Measurements from ENCODE around the gene BLOC1S3. TPM values are rescaled to one million over a fixed set of nuclear protein-coding genes. Genes with fewer than 3 reads are reported as not detected.
"Not testable (repeated sequence)": the region's sequence is repeated elsewhere in the genome, so short reads cannot be mapped to it uniquely, and the experiment has no call there.

BLOC1S3 gene
- total RNA-seq, 1 donor from 2014 or later = 10.5 TPM

- H3K27me3 Mint-ChIP-seq (ENCODE audit: insufficient read depth) = peaks cover 50% of the 10 kb centered on the region
- no peak for DNase-seq (ENCODE audit: low spot score)
- H3K36me3 Mint-ChIP-seq (ENCODE audit: low read depth) = no peaks in the 10 kb centered on the region
- H3K4me1 Mint-ChIP-seq (ENCODE audit: low read depth) = no peaks in the 10 kb centered on the region
- H3K4me3 Mint-ChIP-seq = no peak overlapping the region
- H3K27ac Mint-ChIP-seq = no peak overlapping the region
- intact Hi-C loops (cut with micrococcal nuclease) = no loop called here
- no peaks in the 10 kb centered on the region for H3K9me3 Mint-ChIP-seq
Observed at GRCh38 chr19:45216667-45217066, 38.1 kb downstream of the BLOC1S3 start.

- Mint-ChIP-seq H3K9me3 (no peaks in the 10 kb centered on the region), H3K27me3 (ENCODE audit: insufficient read depth) (peaks cover 46% of the 10 kb centered on the region), H3K4me1 (ENCODE audit: low read depth) (no peaks in the 10 kb centered on the region), H3K27ac (no peak overlapping the region), H3K36me3 (ENCODE audit: low read depth) (no peaks in the 10 kb centered on the region), H3K4me3 (no peak overlapping the region)
- intact Hi-C loops (cut with micrococcal nuclease) = no loop called here
- no peak for DNase-seq (ENCODE audit: low spot score)
Observed at GRCh38 chr19:45217193-45217956, 38.8 kb downstream of the BLOC1S3 start.

DNA sequence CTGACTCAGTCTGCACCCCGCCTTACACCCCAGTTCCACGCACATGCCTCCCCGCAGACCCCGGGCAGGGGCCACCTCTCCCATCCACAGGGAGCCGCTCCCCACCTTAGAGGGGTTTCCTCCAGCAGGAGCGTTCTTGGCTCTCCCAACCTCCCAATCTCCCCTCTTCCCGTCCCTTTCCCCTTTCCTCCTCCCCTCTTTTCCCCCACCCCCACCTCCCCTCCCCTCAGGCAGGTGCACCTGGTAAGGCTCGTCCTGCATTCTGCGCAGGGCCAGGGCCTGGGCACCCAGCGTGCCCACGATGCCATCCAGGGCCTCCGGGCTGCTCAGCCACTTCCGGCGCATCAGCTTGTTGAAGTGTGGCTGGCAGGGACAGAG, 39.4 kb downstream of the BLOC1S3 start:
- H3K4me3 Mint-ChIP-seq = no peak overlapping the region
- no peaks in the 10 kb centered on the region for H3K36me3 Mint-ChIP-seq (ENCODE audit: low read depth)
- H3K4me1 Mint-ChIP-seq (ENCODE audit: low read depth) = no peaks in the 10 kb centered on the region
- H3K27ac Mint-ChIP-seq = no peak overlapping the region
- H3K9me3 Mint-ChIP-seq = no peaks in the 10 kb centered on the region
- intact Hi-C loops (cut with micrococcal nuclease) = no loop called here
- DNase-seq (ENCODE audit: low spot score) = no peak
- H3K27me3 Mint-ChIP-seq (ENCODE audit: insufficient read depth) = peaks cover 46% of the 10 kb centered on the region

GRCh38 chr19:45218426-45218825, 39.8 kb downstream of the BLOC1S3 start:
- peaks cover 43% of the 10 kb centered on the region for H3K27me3 Mint-ChIP-seq (ENCODE audit: insufficient read depth)
- H3K27ac Mint-ChIP-seq = no peak overlapping the region
- no peak for DNase-seq (ENCODE audit: low spot score)
- intact Hi-C loops (cut with micrococcal nuclease) = no loop called here
- no peaks in the 10 kb centered on the region for H3K9me3 Mint-ChIP-seq
- no peaks in the 10 kb centered on the region for H3K36me3 Mint-ChIP-seq (ENCODE audit: low read depth)
- H3K4me3 Mint-ChIP-seq = no peak overlapping the region
- no peaks in the 10 kb centered on the region for H3K4me1 Mint-ChIP-seq (ENCODE audit: low read depth)

DNA sequence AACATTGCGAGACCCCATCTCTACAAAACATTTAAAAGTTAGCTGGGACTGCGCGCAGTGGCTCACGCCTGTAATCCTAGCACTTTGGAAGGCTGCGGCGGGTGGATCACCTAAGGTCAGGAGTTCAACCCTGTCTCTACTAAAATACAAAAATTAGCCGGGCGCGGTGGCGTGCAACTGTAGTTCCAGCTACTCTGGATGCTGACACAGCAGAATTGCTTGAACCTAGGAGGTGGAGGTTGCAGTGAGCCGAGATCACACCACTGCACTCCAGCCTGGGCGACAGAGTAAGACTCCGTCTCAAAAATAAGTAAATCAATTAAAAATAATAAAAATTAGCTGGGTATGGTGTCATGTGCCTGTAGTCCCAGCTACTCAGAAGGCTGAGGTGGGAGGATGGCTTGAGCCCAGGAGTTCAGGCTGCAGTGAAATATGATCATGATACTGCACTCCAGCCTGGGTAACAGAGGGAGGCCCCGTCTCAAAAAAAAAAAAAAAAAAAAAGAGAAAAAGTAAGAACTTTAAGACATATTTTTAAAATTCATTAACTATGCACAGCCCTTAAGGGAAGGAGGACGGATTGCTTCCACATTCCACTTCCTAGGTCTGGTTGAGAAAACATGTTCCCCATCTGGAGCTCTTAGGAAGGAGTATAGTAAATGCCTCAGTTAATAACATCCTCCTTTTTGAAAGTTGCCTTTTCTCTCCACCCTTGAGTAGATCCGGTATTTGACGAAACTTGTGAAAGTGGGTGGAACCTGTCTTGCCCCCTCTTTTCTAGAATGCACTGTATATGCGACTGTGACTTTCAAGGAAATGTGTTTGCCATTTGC, 40.5 kb downstream of the BLOC1S3 start:
- DNase-seq (ENCODE audit: low spot score) = no peak
- H3K27me3 Mint-ChIP-seq (ENCODE audit: insufficient read depth) = peaks cover 40% of the 10 kb centered on the region
- no peaks in the 10 kb centered on the region for H3K36me3 Mint-ChIP-seq (ENCODE audit: low read depth)
- H3K4me1 Mint-ChIP-seq (ENCODE audit: low read depth) = no peaks in the 10 kb centered on the region
- H3K9me3 Mint-ChIP-seq = no peaks in the 10 kb centered on the region
- intact Hi-C loops (cut with micrococcal nuclease) = no loop called here
- H3K27ac Mint-ChIP-seq = no peak overlapping the region
- H3K4me3 Mint-ChIP-seq = no peak overlapping the region

- no peaks in the 10 kb centered on the region for H3K4me1 Mint-ChIP-seq (ENCODE audit: low read depth)
- no peaks in the 10 kb centered on the region for H3K9me3 Mint-ChIP-seq
- H3K27ac Mint-ChIP-seq = no peak overlapping the region
Observed at GRCh38 chr19:45222724-45223123, 44.1 kb downstream of the BLOC1S3 start.

DNA sequence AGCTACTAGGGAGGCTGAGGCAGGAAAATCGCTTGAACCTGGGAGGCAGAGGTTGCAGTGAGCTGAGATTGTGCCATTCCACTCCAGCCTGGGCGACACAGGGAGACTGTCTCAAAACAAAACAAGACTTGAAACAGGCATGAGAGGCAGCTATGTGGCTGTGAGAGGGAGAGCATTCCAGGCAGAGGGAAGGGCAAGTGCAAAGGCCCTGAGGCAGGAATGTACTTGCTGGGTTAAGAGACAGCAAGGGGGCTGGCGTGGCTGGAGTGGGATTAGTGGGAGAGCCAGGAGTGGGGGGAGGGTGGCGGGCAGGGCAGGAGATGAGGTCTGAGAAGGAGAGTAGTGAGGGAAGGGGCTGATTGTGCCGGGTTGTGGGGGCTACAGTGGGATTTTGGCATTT, 45.3 kb downstream of the BLOC1S3 start:
- intact Hi-C loops (cut with micrococcal nuclease) = no loop called here
- no peaks in the 10 kb centered on the region for H3K36me3 Mint-ChIP-seq (ENCODE audit: low read depth)
- H3K4me3 Mint-ChIP-seq = no peak overlapping the region

More at GRCh38 chr19:45222724-45223123, 44.1 kb downstream of the BLOC1S3 start:
- intact Hi-C loops (cut with micrococcal nuclease) = no loop called here
- Mint-ChIP-seq H3K4me3 (no peak overlapping the region), H3K27me3 (ENCODE audit: insufficient read depth) (peaks cover 21% of the 10 kb centered on the region), H3K36me3 (ENCODE audit: low read depth) (no peaks in the 10 kb centered on the region)
- no peak for DNase-seq (ENCODE audit: low spot score)

DNA sequence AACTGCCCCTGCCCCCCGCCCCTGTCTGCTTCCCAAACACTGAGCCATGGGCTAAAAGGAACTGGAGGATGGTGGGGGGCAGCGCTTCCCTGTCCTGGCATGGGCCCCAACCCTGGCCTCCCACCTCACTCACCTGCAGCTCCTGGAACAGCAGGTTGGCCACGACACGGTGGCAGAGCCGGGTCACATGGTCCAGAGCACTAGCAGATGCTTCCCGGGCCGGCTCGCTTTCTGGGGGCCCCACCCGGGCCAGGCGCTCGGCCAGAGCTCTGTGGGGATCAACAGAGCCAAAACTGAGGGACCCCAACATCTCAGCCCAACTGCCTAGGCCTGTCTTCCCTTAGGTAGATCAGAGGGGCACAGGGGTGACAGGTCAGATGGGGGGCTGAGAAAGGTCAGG, 46.1 kb downstream of the BLOC1S3 start:
- intact Hi-C loops (cut with micrococcal nuclease) = no loop called here
- H3K27ac Mint-ChIP-seq = no peak overlapping the region

More for the DNA sequence above, 45.3 kb downstream of the BLOC1S3 start:
- Mint-ChIP-seq H3K27me3 (ENCODE audit: insufficient read depth) (peaks cover 14% of the 10 kb centered on the region), H3K4me1 (ENCODE audit: low read depth) (no peaks in the 10 kb centered on the region), H3K27ac (no peak overlapping the region), H3K9me3 (no peaks in the 10 kb centered on the region)
- DNase-seq (ENCODE audit: low spot score) = no peak

DNA sequence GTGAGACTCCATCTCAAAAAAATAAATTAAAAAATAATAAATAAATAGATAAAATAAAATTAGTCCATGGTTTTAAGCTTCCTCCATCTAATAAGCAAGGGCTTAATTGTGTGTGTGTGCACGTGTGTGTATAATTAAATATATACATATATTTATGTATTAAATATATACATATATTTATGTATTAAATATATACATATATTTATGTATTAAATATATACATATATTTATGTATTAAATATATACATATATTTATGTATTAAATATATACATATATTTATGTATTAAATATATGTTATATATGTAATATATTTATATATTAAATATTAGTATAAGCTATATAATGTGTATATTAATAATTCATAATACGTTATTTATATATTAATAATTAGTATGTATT, 50.5 kb downstream of the BLOC1S3 start:
- H3K9me3 Mint-ChIP-seq; DNase-seq (ENCODE audit: low spot score); H3K36me3 Mint-ChIP-seq (ENCODE audit: low read depth); H3K4me1 Mint-ChIP-seq (ENCODE audit: low read depth); H3K4me3 Mint-ChIP-seq; H3K27ac Mint-ChIP-seq; intact Hi-C loops (cut with micrococcal nuclease); H3K27me3 Mint-ChIP-seq (ENCODE audit: insufficient read depth): not testable (repeated sequence)

More for the DNA sequence above, 46.1 kb downstream of the BLOC1S3 start:
- Mint-ChIP-seq H3K27me3 (ENCODE audit: insufficient read depth) (peaks cover 14% of the 10 kb centered on the region), H3K36me3 (ENCODE audit: low read depth) (no peaks in the 10 kb centered on the region), H3K4me1 (ENCODE audit: low read depth) (no peaks in the 10 kb centered on the region), H3K4me3 (no peak overlapping the region), H3K9me3 (no peaks in the 10 kb centered on the region)
- DNase-seq (ENCODE audit: low spot score) = no peak

Other genes with a start within 250 kb of the BLOC1S3 start
- not detected in 2 replicates for gene APOC4, start 236.5 kb upstream of the BLOC1S3 start, total RNA-seq
- gene APOC2, start 232.7 kb upstream of the BLOC1S3 start, total RNA-seq = not detected in 2 replicates
- 86.1 and 93.1 TPM in 2 replicates for gene CLPTM1, start 223.4 kb upstream of the BLOC1S3 start, total RNA-seq
- 73.3 and 77.5 TPM in 2 replicates for gene RELB, start 177.3 kb upstream of the BLOC1S3 start, total RNA-seq
- 106 and 116 TPM in 2 replicates for gene CLASRP, start 139.7 kb upstream of the BLOC1S3 start, total RNA-seq
- gene ZNF296, start 102.3 kb upstream of the BLOC1S3 start, total RNA-seq = 4.3 and 4.7 TPM in 2 replicates
- 46.8 and 53.6 TPM in 2 replicates for gene GEMIN7, start 99.5 kb upstream of the BLOC1S3 start, total RNA-seq
- 20.4 and 20.5 TPM in 2 replicates for gene PPP1R37, start 85.6 kb upstream of the BLOC1S3 start, total RNA-seq
- 0.16 and 0.20 TPM in 2 replicates for gene NKPD1, start 17.8 kb upstream of the BLOC1S3 start, total RNA-seq
- gene TRAPPC6A, start 547 bp upstream of the BLOC1S3 start, total RNA-seq = 18.4 and 22.8 TPM in 2 replicates
- not detected in 2 replicates for gene EXOC3L2, start 66.6 kb downstream of the BLOC1S3 start, total RNA-seq
- gene MARK4, start 72.5 kb downstream of the BLOC1S3 start, total RNA-seq = 27.1 and 27.2 TPM in 2 replicates
- not detected in 2 replicates for gene CKM, start 144.1 kb downstream of the BLOC1S3 start, total RNA-seq
- gene KLC3, start 162.0 kb downstream of the BLOC1S3 start, total RNA-seq = not detected in 2 replicates
- 30.5 and 32.8 TPM in 2 replicates for gene ERCC2, start 191.8 kb downstream of the BLOC1S3 start, total RNA-seq
- 8.5 and 8.9 TPM in 2 replicates for gene PPP1R13L, start 226.3 kb downstream of the BLOC1S3 start, total RNA-seq
- gene POLR1G, start 227.9 kb downstream of the BLOC1S3 start, total RNA-seq = 25.3 and 27.2 TPM in 2 replicates
- gene ERCC1, start 245.1 kb downstream of the BLOC1S3 start, total RNA-seq = 143 and 152 TPM in 2 replicates